Measurements from ENCODE around the gene SOWAHA.
A peak's percentile ranks its signal among the peaks of the same experiment; 100 is the strongest.

SOWAHA gene

GRCh38 chr5:132821350-132821749 lies 8.2 kb downstream of the SOWAHA start:
- no peak for DNase-seq
- no peak for TF ChIP-seq GATA1 (IDR thresholded peaks at IDR 0.05; ENCODE audit: low read depth, low read length)
- TF ChIP-seq POLR2A (IDR thresholded peaks at IDR 0.05; ENCODE audit: low read length) = no peak

- TF ChIP-seq GATA1 (IDR thresholded peaks at IDR 0.05; ENCODE audit: low read depth, low read length) = no peak
- no peak for TF ChIP-seq POLR2A (IDR thresholded peaks at IDR 0.05; ENCODE audit: low read length)
- DNase-seq = no peak
Observed at GRCh38 chr5:132821791-132822190, 8.7 kb downstream of the SOWAHA start.

GRCh38 chr5:132822650-132823480 lies 9.8 kb downstream of the SOWAHA start:
- peak; percentile 41 to 55 for DNase-seq
- no peak for TF ChIP-seq POLR2A (IDR thresholded peaks at IDR 0.05; ENCODE audit: low read length)
- no peak for TF ChIP-seq GATA1 (IDR thresholded peaks at IDR 0.05; ENCODE audit: low read depth, low read length)

- DNase-seq = no peak
- no peak for TF ChIP-seq POLR2A (IDR thresholded peaks at IDR 0.05; ENCODE audit: low read length)
- no peak for TF ChIP-seq GATA1 (IDR thresholded peaks at IDR 0.05; ENCODE audit: low read depth, low read length)
Observed at GRCh38 chr5:132823481-132824050, 10.5 kb downstream of the SOWAHA start.

- TF ChIP-seq GATA1 (IDR thresholded peaks at IDR 0.05; ENCODE audit: low read depth, low read length) (no peak), POLR2A (IDR thresholded peaks at IDR 0.05; ENCODE audit: low read length) (no peak)
- DNase-seq = no peak
Observed at GRCh38 chr5:132824426-132824825, 11.3 kb downstream of the SOWAHA start.

GRCh38 chr5:132825033-132825833 lies 12.1 kb downstream of the SOWAHA start:
- TF ChIP-seq GATA1 (IDR thresholded peaks at IDR 0.05; ENCODE audit: low read depth, low read length) (no peak), POLR2A (IDR thresholded peaks at IDR 0.05; ENCODE audit: low read length) (no peak)
- peak; percentile 25 to 35 for DNase-seq

GRCh38 chr5:132825834-132826391 lies 12.8 kb downstream of the SOWAHA start:
- DNase-seq = no peak
- no peak for TF ChIP-seq GATA1 (IDR thresholded peaks at IDR 0.05; ENCODE audit: low read depth, low read length)

- no peak for DNase-seq
- no peak for TF ChIP-seq POLR2A (IDR thresholded peaks at IDR 0.05; ENCODE audit: low read length)
- TF ChIP-seq GATA1 (IDR thresholded peaks at IDR 0.05; ENCODE audit: low read depth, low read length) = no peak
Observed at GRCh38 chr5:132826424-132827082, 13.5 kb downstream of the SOWAHA start.

GRCh38 chr5:132827943-132828673 lies 15.0 kb downstream of the SOWAHA start:
- DNase-seq = no peak
- no peak for TF ChIP-seq GATA1 (IDR thresholded peaks at IDR 0.05; ENCODE audit: low read depth, low read length)
- no peak for TF ChIP-seq POLR2A (IDR thresholded peaks at IDR 0.05; ENCODE audit: low read length)

GRCh38 chr5:132828846-132829494 lies 15.9 kb downstream of the SOWAHA start:
- DNase-seq = no peak
- TF ChIP-seq POLR2A (IDR thresholded peaks at IDR 0.05; ENCODE audit: low read length) (no peak), GATA1 (IDR thresholded peaks at IDR 0.05; ENCODE audit: low read depth, low read length) (no peak)

- peak; percentile 72 to 81 for DNase-seq
- no peak for TF ChIP-seq POLR2A (IDR thresholded peaks at IDR 0.05; ENCODE audit: low read length)
- no peak for TF ChIP-seq GATA1 (IDR thresholded peaks at IDR 0.05; ENCODE audit: low read depth, low read length)
Observed at GRCh38 chr5:132829742-132830435, 16.8 kb downstream of the SOWAHA start.
